Muscle of leg (tissue), 11 donors: ENCODE measurements around the gene CXXC1. TPM values are rescaled to one million over a fixed set of nuclear protein-coding genes. Genes with fewer than 3 reads are reported as not detected.

Experiments
- DNase-seq: peaks from one replicate; pipeline ENCODE4 v3.0.0; 2013
- H3K27ac ChIP-seq: one replicate; pipeline ENCODE4 v1.5.1; 2013; ENCODE audit warnings: mild to moderate bottlenecking, low read length, control low read depth
- H3K27me3 ChIP-seq: one replicate; pipeline ENCODE4 v1.6.1; 2013; ENCODE audit warnings: low read length; ENCODE audit not compliant: control insufficient read depth, insufficient read depth
- H3K36me3 ChIP-seq: one replicate; pipeline ENCODE4 v1.6.1; 2013; ENCODE audit warnings: low read length; ENCODE audit not compliant: control insufficient read depth, insufficient read depth
- H3K4me1 ChIP-seq: one replicate; pipeline ENCODE4 v1.6.1; 2013; ENCODE audit warnings: low read length; ENCODE audit not compliant: control insufficient read depth, insufficient read depth
- H3K4me3 ChIP-seq: one replicate; pipeline ENCODE4 v1.5.1; 2013; ENCODE audit warnings: low read length, control low read depth
- H3K9me3 ChIP-seq: replicated peaks from 2 replicates; pipeline ENCODE4 v1.6.1; 2013; ENCODE audit warnings: low read depth, low read length; ENCODE audit not compliant: control insufficient read depth
- WGBS: methylation state at CpG from one replicate; pipeline ENCODE4 v1.1.5; 2013; ENCODE audit warnings: missing lambda C conversion rate; ENCODE audit not compliant: insufficient coverage; 5-methylcytosine and 5-hydroxymethylcytosine counted together
- polyA plus RNA-seq, 8 donors: library from polyadenylated mRNA; unstranded; fragments of 120-200 nt; gene quantifications; one replicate each; pipeline versions ENCODE4 v1.2.1 to v1.2.3, GENCODE V29; 2013; ENCODE audit warnings: inconsistent platforms in 1 of 8, low replicate concordance in 1 of 8; ENCODE audit not compliant: insufficient read length in 8 of 8, insufficient read depth in 1 of 8
- total RNA-seq: library from RNA; stranded (reverse); fragments of 120-200 nt; gene quantifications from one replicate; pipeline ENCODE4 v1.2.4, GENCODE V29; 2013

The CXXC1 gene
- total and polyA plus RNA-seq, 9 donors: 19.7 to 48.0 (median 37.4) TPM

DNA sequence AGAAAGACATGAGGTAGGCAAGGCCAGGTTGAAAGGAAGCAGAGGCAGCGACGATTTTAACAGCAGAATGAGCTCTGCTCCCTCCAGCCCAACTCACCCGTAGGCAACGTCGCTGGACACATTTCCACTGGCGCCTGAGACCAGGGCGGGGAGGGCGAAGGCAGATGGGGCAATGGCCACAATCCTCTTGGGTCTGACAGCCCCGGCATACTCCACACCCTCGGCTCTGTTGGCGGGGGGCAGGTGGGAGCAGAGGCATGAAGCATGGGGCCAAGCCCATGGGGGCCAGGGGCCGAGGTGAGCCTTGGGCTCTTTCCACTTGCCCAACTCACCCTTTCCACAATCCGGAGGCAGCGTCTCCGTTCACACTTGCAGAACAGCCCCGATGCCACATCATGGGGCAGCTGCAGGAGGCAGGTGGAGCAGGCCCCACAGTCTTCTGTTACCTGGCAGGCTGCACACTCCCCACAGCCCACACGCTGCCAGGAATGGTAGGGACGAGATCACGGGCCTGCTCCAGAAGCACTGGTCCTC, 11.9 kb downstream of the CXXC1 start:
- H3K36me3 ChIP-seq: peaks cover 75% of the 10 kb centered on the region
- no peak for DNase-seq
- 93% methylated on average over 17 of the region's 19 CpGs for WGBS
- no peaks in the 10 kb centered on the region for H3K27me3 ChIP-seq
- H3K9me3 ChIP-seq: no peaks in the 10 kb centered on the region
- no peak overlapping the region for H3K27ac ChIP-seq
- H3K4me3 ChIP-seq: no peak overlapping the region
- H3K4me1 ChIP-seq: peaks cover 9% of the 10 kb centered on the region

DNA sequence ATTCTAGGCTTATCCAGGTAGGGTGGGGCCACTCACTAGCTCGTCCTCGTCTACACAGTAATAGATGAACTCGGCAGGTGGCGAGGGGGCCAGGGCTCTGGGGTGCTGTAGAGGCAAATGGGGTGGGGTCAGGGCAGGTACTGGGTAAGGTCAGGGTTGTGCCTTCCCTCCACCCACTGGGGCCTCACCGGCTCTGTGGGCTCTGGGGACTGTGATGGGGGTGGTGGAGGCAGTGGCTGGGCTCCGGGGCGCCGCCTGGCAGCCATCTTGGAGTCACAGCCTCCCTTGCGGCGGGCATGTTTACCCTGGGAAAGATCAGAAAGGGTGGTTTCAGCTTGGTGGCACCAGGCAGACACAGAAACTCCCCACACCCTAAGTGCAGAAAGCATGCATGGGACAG, 12.6 kb downstream of the CXXC1 start:
- peaks cover 3% of the 10 kb centered on the region for H3K4me1 ChIP-seq
- peaks cover 81% of the 10 kb centered on the region for H3K36me3 ChIP-seq
- 93% methylated on average over 3 of the region's 10 CpGs for WGBS
- H3K4me3 ChIP-seq: no peak overlapping the region
- no peak for DNase-seq
- H3K9me3 ChIP-seq: no peaks in the 10 kb centered on the region
- H3K27ac ChIP-seq: no peak overlapping the region
- no peaks in the 10 kb centered on the region for H3K27me3 ChIP-seq

GRCh38 chr18:50274044-50274442, 13.4 kb downstream of the CXXC1 start:
- no peak for DNase-seq
- Histone ChIP-seq H3K4me3 (no peak overlapping the region), H3K9me3 (no peaks in the 10 kb centered on the region), H3K36me3 (peaks cover 84% of the 10 kb centered on the region), H3K27ac (no peak overlapping the region), H3K27me3 (no peaks in the 10 kb centered on the region), H3K4me1 (no peaks in the 10 kb centered on the region)
- WGBS: 90% methylated on average over 16 of the region's 17 CpGs

GRCh38 chr18:50273203-50274043, 14.1 kb downstream of the CXXC1 start:
- peaks cover 84% of the 10 kb centered on the region for H3K36me3 ChIP-seq

DNA sequence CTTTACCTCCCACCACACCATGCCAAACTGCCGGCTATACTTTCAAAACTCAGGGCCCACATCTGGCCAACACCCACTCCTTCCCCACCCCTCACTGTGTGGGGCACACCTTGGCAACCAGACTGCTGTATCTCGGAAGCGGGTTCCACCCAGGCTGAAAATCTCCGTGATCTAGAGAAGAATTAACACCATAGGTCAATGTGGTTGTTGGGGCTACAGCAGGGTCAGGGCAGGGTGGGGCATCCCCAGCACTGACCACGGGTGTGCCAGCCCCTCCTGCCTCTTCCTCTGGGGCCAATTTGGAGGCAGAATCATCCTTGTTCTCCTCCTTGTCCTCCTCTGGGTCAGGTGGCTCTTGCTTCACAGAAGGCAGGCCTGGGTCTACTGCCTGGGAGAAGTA, 14.9 kb downstream of the CXXC1 start:
- WGBS: 96% methylated on average over 3 of the region's 5 CpGs
- no peaks in the 10 kb centered on the region for H3K9me3 ChIP-seq
- H3K27me3 ChIP-seq: no peaks in the 10 kb centered on the region
- peaks cover 82% of the 10 kb centered on the region for H3K36me3 ChIP-seq
- H3K4me3 ChIP-seq: no peak overlapping the region
- H3K4me1 ChIP-seq: peaks cover 4% of the 10 kb centered on the region
- DNase-seq: no peak
- H3K27ac ChIP-seq: no peak overlapping the region

More at GRCh38 chr18:50273203-50274043, 14.1 kb downstream of the CXXC1 start:
- H3K4me1 ChIP-seq: peaks cover 2% of the 10 kb centered on the region
- no peak overlapping the region for H3K27ac ChIP-seq
- H3K27me3 ChIP-seq: no peaks in the 10 kb centered on the region
- H3K4me3 ChIP-seq: no peak overlapping the region
- no peak for DNase-seq
- no peaks in the 10 kb centered on the region for H3K9me3 ChIP-seq
- WGBS: 97% methylated on average over 17 of the region's 23 CpGs

DNA sequence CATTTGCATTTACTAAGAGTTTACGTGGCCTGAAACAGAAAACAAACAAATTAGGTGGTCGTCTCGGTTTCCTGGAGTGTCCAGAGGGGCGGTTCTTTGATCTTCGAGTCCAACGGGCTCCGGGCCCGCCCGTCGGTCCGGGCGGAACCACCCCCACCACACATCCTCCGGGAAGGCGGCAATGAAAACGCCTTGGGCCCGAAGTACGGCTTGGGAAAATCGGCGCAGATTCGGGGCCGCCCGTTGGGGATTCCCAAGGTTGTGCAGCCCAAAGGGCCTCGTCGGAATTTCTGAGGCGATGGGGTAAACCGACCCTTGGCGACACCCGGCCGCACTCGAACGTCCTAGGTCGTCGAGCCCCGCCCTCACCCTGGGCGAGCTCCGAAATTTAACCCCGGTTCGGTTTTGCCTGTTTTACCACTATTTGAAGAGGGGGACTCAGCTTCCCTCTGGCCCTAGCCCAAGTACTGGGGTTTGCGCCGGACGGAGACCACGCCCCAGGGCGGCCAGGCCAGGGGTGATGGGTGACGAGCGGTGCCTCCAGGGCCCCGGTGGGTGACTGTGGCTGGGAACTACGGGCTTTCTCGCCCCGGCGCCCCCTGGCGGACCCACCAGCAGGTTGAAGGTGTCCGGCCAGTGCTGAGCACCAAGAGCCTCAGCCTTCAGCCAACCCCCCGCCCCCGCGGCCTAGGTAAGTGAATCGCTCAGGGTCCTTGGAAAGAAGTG, 19.3 kb downstream of the CXXC1 start:
- WGBS: 12% methylated on average over 43 of the region's 56 CpGs
- H3K4me3 ChIP-seq: peak overlapping the region; percentile 54
- peak; percentile 74 for DNase-seq

DNA sequence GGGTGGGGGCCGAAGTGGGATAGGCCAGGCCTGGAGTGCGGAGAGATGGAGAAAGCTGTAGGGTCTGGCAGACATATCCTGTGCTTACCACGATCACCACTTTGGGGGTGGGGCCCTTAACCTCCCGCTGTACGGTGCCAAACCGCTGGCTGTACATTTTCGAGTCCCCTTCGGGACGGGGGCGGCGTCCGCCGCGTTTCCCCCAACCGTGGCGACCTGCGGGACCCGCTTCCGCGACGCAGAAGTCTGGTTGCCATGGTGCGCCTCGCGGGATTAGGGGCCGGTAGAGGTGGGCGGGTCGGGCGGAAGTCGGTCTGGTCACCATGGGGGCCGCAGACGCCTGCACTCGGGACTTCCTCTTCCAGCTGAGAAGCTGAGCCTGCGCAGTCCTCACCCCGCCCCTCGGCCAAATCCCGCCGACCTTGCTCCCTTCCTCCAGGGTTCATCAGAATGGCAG, 21.2 kb downstream of the CXXC1 start, which contains the start of gene CFAP53:
Gene CFAP53, minus strand, starts transcription at position 248 of the 457 bp plus-strand sequence. Its CDS starts 91 bp downstream, at position 157.
- H3K27ac ChIP-seq: peak within 1 kb of the TSS; percentile 35
- WGBS: 0% methylated on average over 31 of the region's 37 CpGs

More for the DNA sequence above, 19.3 kb downstream of the CXXC1 start:
- Histone ChIP-seq H3K27me3 (no peaks in the 10 kb centered on the region), H3K9me3 (no peaks in the 10 kb centered on the region), H3K27ac (peak overlapping the region; percentile 65), H3K36me3 (peaks cover 42% of the 10 kb centered on the region), H3K4me1 (peaks cover 13% of the 10 kb centered on the region)

GRCh38 chr18:50262977-50263376, 24.5 kb downstream of the CXXC1 start:
- peaks cover 9% of the 10 kb centered on the region for H3K4me1 ChIP-seq
- H3K36me3 ChIP-seq: no peaks in the 10 kb centered on the region
- peaks cover 2% of the 10 kb centered on the region for H3K27me3 ChIP-seq
- H3K27ac ChIP-seq: no peak overlapping the region
- DNase-seq: no peak
- H3K9me3 ChIP-seq: no peaks in the 10 kb centered on the region
- no peak overlapping the region for H3K4me3 ChIP-seq

More for the DNA sequence above, 21.2 kb downstream of the CXXC1 start, which contains the start of gene CFAP53:
- H3K36me3 ChIP-seq: peaks cover 24% of the 10 kb centered on the region
- H3K4me3 ChIP-seq: peak within 1 kb of the TSS; percentile 72
- peak; percentile 96 for DNase-seq
- H3K4me1 ChIP-seq: peaks cover 13% of the 10 kb centered on the region
- peaks cover 2% of the 10 kb centered on the region for H3K27me3 ChIP-seq
- no peaks in the 10 kb centered on the region for H3K9me3 ChIP-seq

GRCh38 chr18:50250935-50251334, 36.6 kb downstream of the CXXC1 start:
- no peaks in the 10 kb centered on the region for H3K27me3 ChIP-seq
- WGBS: 29% methylated on average over 1 of the region's 3 CpGs
- H3K4me3 ChIP-seq: no peak overlapping the region
- H3K36me3 ChIP-seq: no peaks in the 10 kb centered on the region
- DNase-seq: no peak
- H3K9me3 ChIP-seq: no peaks in the 10 kb centered on the region
- no peak overlapping the region for H3K27ac ChIP-seq
- H3K4me1 ChIP-seq: no peaks in the 10 kb centered on the region

DNA sequence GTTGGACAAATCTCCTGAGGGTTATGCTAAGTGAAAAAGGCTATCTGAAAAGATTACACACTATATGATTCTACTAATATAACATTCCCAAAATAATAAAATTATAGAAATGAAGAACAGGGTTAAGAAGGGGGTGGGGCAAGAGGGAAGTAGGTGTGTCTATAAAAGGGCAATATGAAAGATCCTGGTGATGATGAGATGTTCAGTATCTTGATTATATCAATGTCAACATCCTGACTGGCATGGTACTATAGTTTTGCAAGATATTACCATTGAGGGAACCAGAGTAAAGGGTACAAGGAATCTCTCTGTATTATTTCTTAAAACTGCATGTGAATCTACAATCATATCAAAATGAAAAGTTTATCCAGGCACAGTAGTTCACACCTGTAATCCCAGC, 37.9 kb downstream of the CXXC1 start:
- H3K4me3 ChIP-seq: no peak overlapping the region
- no peaks in the 10 kb centered on the region for H3K9me3 ChIP-seq
- H3K36me3 ChIP-seq: no peaks in the 10 kb centered on the region
- no peak for DNase-seq
- H3K4me1 ChIP-seq: no peaks in the 10 kb centered on the region
- no peak overlapping the region for H3K27ac ChIP-seq
- H3K27me3 ChIP-seq: no peaks in the 10 kb centered on the region
